HepG2 (cell line): ENCODE data around the gene PCNT. TPM values are rescaled to one million over a fixed set of nuclear protein-coding genes. Genes with fewer than 3 reads are reported as not detected.

ENCODE experiments used
- ATAC-seq: fragments of 200-7000 bp; cut with Tn5 transposase; 3 replicates; pipeline ENCODE4 v1.9.1; 2020; ENCODE audit warnings: mild to moderate bottlenecking, moderate library complexity
- BruUV-seq: library from RNA; stranded (reverse); fragments of 400-500 nt; replicated peaks from 2 replicates; lab custom pipeline; 2021; lab: Mats Ljungman, UMichigan
- CTCF ChIA-PET: fragments of 300-600 bp; formaldehyde crosslinking; extraction: SDS; loops from one replicate; lab custom pipeline; 2021; ENCODE audit warnings: low total read pairs, inconsistent platforms, low intra/inter-chr PET ratio; lab: Yijun Ruan, JAX
- POLR2A ChIA-PET: fragments of 350-600 bp; sonication (Branson Sonifier 250); formaldehyde crosslinking; loops from one replicate; lab custom pipeline; 2020; ENCODE audit warnings: antibody characterized with exemption, inconsistent platforms; lab: Yijun Ruan, JAX
- DNase-seq: peaks from one replicate; pipeline ENCODE4 v3.0.0-alpha.2; 2015; ENCODE audit warnings: low spot score
- FAIRE-seq: peaks from 3 replicates; lab custom pipeline; 2011; peaks lifted over from hg19 to GRCh38; lab: Jason Lieb, UNC
- H2AFZ ChIP-seq: one replicate; pipeline ENCODE4 v1.6.1; 2011; ENCODE audit warnings: low read length, inconsistent platforms
- H3K27ac ChIP-seq: fragments of 300-600 bp; 3 replicates; pipeline ENCODE4 v1.8.0; 2011; ENCODE audit warnings: mixed run types, mild to moderate bottlenecking, mixed read lengths, low read length, inconsistent platforms; ENCODE audit not compliant: insufficient read depth; ENCODE audit errors: extremely low read length
- H3K27me3 ChIP-seq, 2 experiments: fragments of 200-600 bp in 1 of 2; 2 replicates in 1 of 2; 3 replicates in 1 of 2; pipeline versions ENCODE4 v1.6.0 to v1.8.0; 2011; ENCODE audit warnings: low read length in 2 of 2, mild to moderate bottlenecking in 2 of 2, moderate library complexity in 2 of 2, inconsistent platforms in 1 of 2; ENCODE audit not compliant: insufficient read depth in 2 of 2, control insufficient read depth in 1 of 2
- H3K36me3 ChIP-seq, 2 experiments: fragments of 200-600 bp in 1 of 2; replicated peaks in 1 of 2; 2 replicates in 1 of 2; 3 replicates in 1 of 2; pipeline versions ENCODE4 v1.5.1 to v1.8.0; 2011; ENCODE audit warnings: low read length in 2 of 2, inconsistent platforms in 1 of 2; ENCODE audit not compliant: insufficient read depth in 2 of 2, control insufficient read depth in 1 of 2
- H3K4me1 ChIP-seq: 2 replicates; pipeline ENCODE4 v1.5.1; 2012; ENCODE audit warnings: low read length, inconsistent platforms; ENCODE audit not compliant: insufficient read depth
- H3K4me2 ChIP-seq: 2 replicates; pipeline ENCODE4 v1.6.0; 2011; ENCODE audit warnings: low read depth, low read length, inconsistent platforms
- H3K4me3 ChIP-seq, 3 experiments: fragments of 200-600 bp in 1 of 3; sonication (generic), shearing (Covaris generic) in 1 of 3; replicated peaks in 1 of 3; 2 replicates each; pipeline ENCODE4 v1.5.1; 2011 to 2016; ENCODE audit warnings: low read length in 3 of 3, inconsistent platforms in 2 of 3, low read depth in 2 of 3, mild to moderate bottlenecking in 2 of 3, control low read depth in 1 of 3, mixed read lengths in 1 of 3; ENCODE audit not compliant: insufficient read depth in 1 of 3
- H3K79me2 ChIP-seq: one replicate; pipeline ENCODE4 v1.6.1; 2011; ENCODE audit warnings: low read length, inconsistent platforms; ENCODE audit not compliant: insufficient read depth
- H3K9ac ChIP-seq: 2 replicates; pipeline ENCODE4 v1.6.0; 2011; ENCODE audit warnings: mild to moderate bottlenecking, low read depth, low read length, inconsistent platforms; ENCODE audit not compliant: insufficient read depth
- H3K9me3 ChIP-seq: 2 replicates; pipeline ENCODE4 v1.5.1; 2012; ENCODE audit warnings: mild to moderate bottlenecking, low read length
- H4K20me1 ChIP-seq: 2 replicates; pipeline ENCODE4 v1.6.0; 2011; ENCODE audit warnings: inconsistent platforms, mild to moderate bottlenecking, low read length, moderate library complexity; ENCODE audit not compliant: insufficient read depth
- ATRX ChIP-seq: sonication (generic); formaldehyde crosslinking; IDR thresholded peaks from 2 replicates; pipeline ENCODE4 v1.4.0; 2020; ENCODE audit warnings: missing genetic modification reagents, borderline replicate concordance
- CAMTA2 ChIP-seq: sonication (generic); formaldehyde crosslinking; IDR thresholded peaks from 2 replicates; pipeline ENCODE4 v1.4.0; 2020; ENCODE audit warnings: mild to moderate bottlenecking, missing genetic modification reagents, borderline replicate concordance
- CCDC6 ChIP-seq: sonication (generic); formaldehyde crosslinking; IDR thresholded peaks from 2 replicates; pipeline ENCODE4 v1.8.1; 2022; ENCODE audit warnings: mild to moderate bottlenecking, missing genetic modification reagents, moderate library complexity
- CHD4 ChIP-seq: fragments of 200-600 bp; sonication (generic); IDR thresholded peaks from 2 replicates; pipeline ENCODE4 v1.7.0; 2017; ENCODE audit warnings: mild to moderate bottlenecking, low read length, borderline replicate concordance
- NBN ChIP-seq: fragments of 450-650 bp; conservative IDR thresholded peaks from 2 replicates; pipeline ENCODE4 v1.6.1; 2017
- STAG1 ChIP-seq: sonication (generic); formaldehyde crosslinking; IDR thresholded peaks from 2 replicates; pipeline ENCODE4 v1.4.0; 2020; ENCODE audit warnings: missing genetic modification reagents
- ZBED4 ChIP-seq: sonication (generic); formaldehyde crosslinking; IDR thresholded peaks from 2 replicates; pipeline ENCODE4 v1.4.0; 2020; ENCODE audit warnings: missing genetic modification reagents, borderline replicate concordance
- ZFP41 ChIP-seq: sonication (generic); formaldehyde crosslinking; IDR thresholded peaks from 2 replicates; pipeline ENCODE4 v1.4.0; 2020; ENCODE audit warnings: mild to moderate bottlenecking, missing genetic modification reagents, borderline replicate concordance
- ZFP91 ChIP-seq: sonication (generic); formaldehyde crosslinking; IDR thresholded peaks from 2 replicates; pipeline ENCODE4 v1.9.0; 2022; ENCODE audit warnings: missing genetic modification reagents, mild to moderate bottlenecking, borderline replicate concordance
- ZNF121 ChIP-seq: sonication (generic); formaldehyde crosslinking; IDR thresholded peaks from 2 replicates; pipeline ENCODE4 v1.5.0; 2020; ENCODE audit warnings: mild to moderate bottlenecking, missing genetic modification reagents
- ZNF234 ChIP-seq: sonication (generic); formaldehyde crosslinking; conservative IDR thresholded peaks from 2 replicates; pipeline ENCODE4 v1.5.1; 2020; ENCODE audit warnings: mild to moderate bottlenecking, missing genetic modification reagents
- ZNF317 ChIP-seq: sonication (generic); formaldehyde crosslinking; IDR thresholded peaks from 2 replicates; pipeline ENCODE4 v1.5.0; 2020; ENCODE audit warnings: mild to moderate bottlenecking, missing genetic modification reagents
- ZNF550 ChIP-seq: sonication (generic); formaldehyde crosslinking; IDR thresholded peaks from 2 replicates; pipeline ENCODE4 v1.4.0; 2020; ENCODE audit warnings: mild to moderate bottlenecking, missing genetic modification reagents, borderline replicate concordance
- ZNF589 ChIP-seq: sonication (generic); formaldehyde crosslinking; conservative IDR thresholded peaks from 2 replicates; pipeline ENCODE4 v1.8.0; 2022; ENCODE audit warnings: mild to moderate bottlenecking, moderate library complexity, missing genetic modification reagents
- ZNF674 ChIP-seq: sonication (generic); formaldehyde crosslinking; IDR thresholded peaks from 2 replicates; pipeline ENCODE4 v1.5.0; 2020; ENCODE audit warnings: low read depth, mild to moderate bottlenecking, missing genetic modification reagents
- ZSCAN29 ChIP-seq: sonication (generic); formaldehyde crosslinking; conservative IDR thresholded peaks from 2 replicates; pipeline ENCODE4 v1.4.0; 2020; ENCODE audit warnings: mild to moderate bottlenecking, missing genetic modification reagents
- WGBS: methylation state at CpG from one replicate; pipeline ENCODE4 v1.1.6; 2017; ENCODE audit warnings: low lambda C conversion rate; 5-methylcytosine and 5-hydroxymethylcytosine counted together
- in situ Hi-C: cut with HindIII; loops from 2 replicates; pipeline ENCODE4 v1.10.0; 2017; ENCODE audit warnings: low pct_unique_long_range_greater_than_20kb; ENCODE audit not compliant: extremely low pct_ligation_motif_present
- intact Hi-C: fragments of 100-400 bp; cut with micrococcal nuclease; formaldehyde crosslinking; loops from one replicate; pipeline ENCODE4 v1.10.0; 2022; ENCODE audit not compliant: unreplicated experiment
- polyA plus RNA-seq, 8 experiments: library from polyadenylated mRNA; depleted of rRNA in 3 of 8; stranded (reverse) in 7 of 8; unstranded in 1 of 8; fragments of >200 nt; fragmentation: Illumina TruSeq in 4 of 8; extraction: Trizol in 4 of 8; gene quantifications; 2 replicates each; pipeline versions ENCODE4 v1.2.1 to v1.2.3, GENCODE V29; 2011 to 2016; ENCODE audit warnings: low read depth in 4 of 8, missing spikeins in 1 of 8, mixed read lengths in 1 of 8; ENCODE audit not compliant: insufficient read depth in 1 of 8
- total RNA-seq, 5 experiments: library from RNA; depleted of rRNA; stranded (reverse); fragments of >200 nt; fragmentation: Illumina TruSeq; extraction: Trizol; gene quantifications; 2 replicates each; pipeline ENCODE4 v1.2.3, GENCODE V29; 2016; ENCODE audit warnings: low read depth in 1 of 5
- TF ChIP-seq, protein P1 (sequence below): sonication (generic); formaldehyde crosslinking; IDR thresholded peaks from 2 replicates; pipeline ENCODE4 v1.4.0; 2020; ENCODE audit warnings: missing genetic modification reagents

Gene PCNT
- total and polyA plus RNA-seq, 2 of the 13 experiments (the other 11 are each of a cell fraction or from before 2014, with no cell fraction given) = 5.6 to 12.4 TPM

DNA sequence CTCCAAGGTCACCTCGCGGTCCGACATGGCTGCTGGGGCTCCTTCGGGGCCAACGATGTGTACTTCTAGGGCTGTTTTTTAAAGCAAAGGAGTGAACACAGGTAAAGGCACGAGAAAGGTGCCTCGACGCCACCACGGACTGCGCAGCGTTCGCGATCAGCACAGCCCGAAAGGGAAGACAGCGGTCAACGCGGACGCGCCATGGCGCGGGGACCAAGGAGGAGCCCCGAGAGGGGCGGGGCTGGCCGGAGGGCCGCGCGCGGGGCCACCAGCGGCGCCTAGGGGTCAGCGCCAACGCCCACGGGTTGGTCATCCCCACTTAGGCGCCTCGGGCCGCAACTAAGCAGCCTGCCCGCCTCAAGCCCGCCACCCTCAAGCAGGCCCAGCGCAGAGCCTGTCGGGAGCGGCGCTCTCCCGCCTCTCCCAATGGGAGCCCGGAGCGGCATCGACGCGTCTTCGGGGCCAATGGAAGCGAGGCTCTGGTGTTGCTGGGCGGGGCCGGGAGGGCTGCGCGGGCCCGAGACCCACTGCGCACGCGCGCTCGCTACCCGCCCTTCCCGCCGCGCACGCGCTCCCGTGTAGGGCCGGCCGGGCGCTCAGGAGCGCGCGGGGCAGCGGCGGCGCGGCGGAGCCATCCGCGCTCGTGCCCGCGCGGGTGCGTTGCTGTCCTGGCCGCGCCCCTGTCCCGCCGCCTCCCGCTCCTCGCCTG lies 134.5 kb downstream of the PCNT start, which contains the start of gene DIP2A (continued):
- TF ChIP-seq ZNF550 (CRISPR knock-in tag) = no peak
- TF ChIP-seq STAG1 (CRISPR knock-in tag) = no peak
- TF ChIP-seq ZNF234 (CRISPR knock-in tag) = no peak
- TF ChIP-seq CCDC6 = peak; percentile 97
- TF ChIP-seq ZNF589 (CRISPR knock-in tag) = no peak
- TF ChIP-seq NBN = no peak

- Histone ChIP-seq H4K20me1 (no peaks in the 10 kb centered on the region), H3K9me3 (no peaks in the 10 kb centered on the region), H3K36me3 (peaks cover 4 to 11% of the 10 kb centered on the region in 2 experiments; a peak in 2 of 5 replicates), H3K27me3 (no peaks in the 10 kb centered on the region; a peak in 1 of 5 replicates), H3K4me3 (peak overlapping the region; percentile 85 to 98 (median 89); a peak in 4 of 6 replicates), H3K4me1 (peaks cover 51% of the 10 kb centered on the region), H3K79me2 (peaks cover 44% of the 10 kb centered on the region), H2AFZ (no peak overlapping the region), H3K9ac (peak overlapping the region; percentile 89), H3K4me2 (no peak overlapping the region), H3K27ac (peak overlapping the region; percentile 70)
- ATAC-seq (peak; percentile 58; the same call in 2 of the 3 replicates), DNase-seq (no peak), FAIRE-seq (no peak)
- CTCF ChIA-PET = no interaction called here
- POLR2A ChIA-PET = interaction anchor here (1.0 to 2.9 kb wide), 4 partner anchors 13 to 163 kb away, joined by 3 to 11 read pairs (median 4); no protein-coding TSS in a partner anchor
- 0% methylated on average over 10 of the region's 36 CpGs for WGBS
- BruUV-seq = no TSS peak
- in situ Hi-C loops = no loop called here
- intact Hi-C loops = no loop called here
- no peak for TF ChIP-seq ZNF317 (CRISPR knock-in tag)
- TF ChIP-seq ATRX (CRISPR knock-in tag) = no peak
- TF ChIP-seq ZBED4 (CRISPR knock-in tag) = no peak
- TF ChIP-seq ZNF121 = no peak
- no peak for TF ChIP-seq ZSCAN29
- no peak for TF ChIP-seq ZNF550 (CRISPR knock-in tag)
- TF ChIP-seq, protein P1, sequence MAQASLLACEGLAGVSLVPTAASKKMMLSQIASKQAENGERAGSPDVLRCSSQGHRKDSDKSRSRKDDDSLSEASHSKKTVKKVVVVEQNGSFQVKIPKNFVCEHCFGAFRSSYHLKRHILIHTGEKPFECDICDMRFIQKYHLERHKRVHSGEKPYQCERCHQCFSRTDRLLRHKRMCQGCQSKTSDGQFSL (CRISPR knock-in tag) = no peak
- TF ChIP-seq ZNF674 (CRISPR knock-in tag) = no peak
- no peak for TF ChIP-seq ZFP91 (CRISPR knock-in tag)
- no peak for TF ChIP-seq CAMTA2
- TF ChIP-seq ZFP41 (CRISPR knock-in tag) = no peak
- no peak for TF ChIP-seq CHD4
Observed at GRCh38 chr21:46459024-46459355, 135.0 kb downstream of the PCNT start.
